Middle frontal gyrus (tissue), 1 donor: Measurements from ENCODE around the gene HPS6.
"Not testable (repeated sequence)": the region's sequence is repeated elsewhere in the genome, so short reads cannot be mapped to it uniquely, and the experiment has no call there.

Experiments
- DNase-seq: peaks from one replicate; pipeline ENCODE4 v3.0.0-alpha.2; 2015; ENCODE audit warnings: low spot score; ENCODE audit errors: extremely low spot score

Gene HPS6

DNA sequence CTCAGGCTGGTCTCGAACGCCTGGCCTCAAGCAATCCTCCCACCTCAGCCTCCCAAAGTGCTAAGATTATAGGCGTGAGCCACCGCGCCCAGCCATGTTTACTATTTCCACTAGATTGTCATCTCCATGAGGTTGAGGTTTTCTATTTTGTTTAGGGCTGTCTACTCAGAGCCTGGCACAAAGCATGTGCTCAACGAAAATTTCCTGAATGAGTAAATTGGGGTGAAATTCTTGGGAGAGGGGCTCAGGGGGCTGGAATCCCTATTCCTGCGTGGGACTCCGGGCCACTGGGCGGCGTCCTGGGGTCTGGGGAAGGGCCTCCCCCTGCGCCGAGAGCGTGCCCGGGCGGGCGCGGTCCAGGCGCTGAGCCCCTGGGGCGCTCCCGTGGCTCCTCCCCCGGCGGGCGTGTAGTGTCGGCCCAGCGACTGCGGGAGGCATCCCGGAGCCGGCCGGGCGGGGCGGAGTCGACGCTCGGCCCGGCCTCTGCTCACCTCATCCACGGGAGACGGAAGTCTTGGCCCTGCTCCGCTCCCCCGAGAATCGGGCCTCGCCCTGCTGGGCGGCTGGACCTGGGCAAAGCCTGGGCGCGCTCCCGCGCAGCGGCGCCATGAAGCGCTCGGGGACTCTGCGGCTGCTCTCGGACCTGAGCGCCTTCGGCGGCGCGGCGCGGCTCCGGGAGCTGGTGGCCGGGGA, at the start of gene HPS6:
HPS6 (plus strand) TSS at position 482 of the 693 bp plus-strand sequence; CDS start at position 608, 126 bp downstream.
- DNase-seq = peak; percentile 81

DNA sequence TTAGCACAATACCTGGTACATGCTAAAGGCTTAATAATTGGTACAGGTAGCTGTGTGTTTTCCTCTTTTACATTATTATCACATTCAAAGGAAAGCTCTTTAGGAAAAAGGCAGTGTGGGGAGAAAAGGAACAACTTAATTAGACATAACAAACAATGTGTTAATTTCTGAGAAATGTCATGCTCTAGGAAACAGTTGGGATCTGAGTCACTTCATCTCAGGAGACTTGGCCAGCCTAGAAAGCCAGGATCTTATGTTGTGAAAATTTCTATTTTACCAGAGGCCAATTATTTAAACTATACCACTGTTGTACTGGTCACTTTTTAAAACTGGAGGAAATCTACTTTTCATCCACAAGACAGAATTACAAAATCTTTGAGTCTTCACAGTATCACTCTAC, 48.7 kb upstream of the HPS6 start:
- DNase-seq = no peak

DNA sequence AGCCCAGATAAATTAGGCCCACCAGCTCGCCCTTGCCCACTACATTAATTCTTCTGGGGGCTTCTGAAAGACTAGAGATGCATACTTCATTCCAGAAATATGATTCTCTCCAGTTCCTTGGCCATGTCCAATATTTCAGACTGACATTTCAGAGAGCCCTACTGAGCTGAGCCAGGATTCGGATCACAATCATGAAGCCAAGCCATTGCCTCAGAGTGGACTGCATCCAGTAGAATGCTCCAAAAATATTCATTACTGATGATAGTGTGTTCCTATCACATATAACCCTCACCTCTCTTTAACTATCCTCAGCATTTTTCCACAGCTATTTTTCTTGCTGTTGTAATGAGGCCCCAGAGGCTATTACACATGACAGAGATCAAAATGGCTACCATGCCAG, 47.9 kb upstream of the HPS6 start:
- no peak for DNase-seq

DNA sequence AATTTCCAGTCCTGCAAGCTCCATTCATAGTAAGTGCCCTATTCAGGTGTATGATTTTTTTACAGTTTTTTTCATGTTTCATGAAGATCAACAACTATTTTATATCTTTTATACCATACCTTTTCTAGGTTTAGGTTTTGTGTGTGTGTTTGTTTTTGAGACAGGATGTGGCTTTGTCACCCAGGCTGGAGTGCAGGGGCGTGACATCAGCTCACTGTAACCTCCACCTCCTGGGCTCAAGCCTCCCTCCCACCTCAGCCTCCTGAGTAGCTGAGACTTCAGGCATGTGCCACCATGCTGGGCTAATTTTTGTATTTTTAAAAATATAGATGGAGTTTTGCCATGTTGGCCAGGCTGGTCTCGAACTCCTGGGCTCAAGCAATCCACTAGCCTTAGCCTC, 44.2 kb upstream of the HPS6 start:
- DNase-seq = no peak

DNA sequence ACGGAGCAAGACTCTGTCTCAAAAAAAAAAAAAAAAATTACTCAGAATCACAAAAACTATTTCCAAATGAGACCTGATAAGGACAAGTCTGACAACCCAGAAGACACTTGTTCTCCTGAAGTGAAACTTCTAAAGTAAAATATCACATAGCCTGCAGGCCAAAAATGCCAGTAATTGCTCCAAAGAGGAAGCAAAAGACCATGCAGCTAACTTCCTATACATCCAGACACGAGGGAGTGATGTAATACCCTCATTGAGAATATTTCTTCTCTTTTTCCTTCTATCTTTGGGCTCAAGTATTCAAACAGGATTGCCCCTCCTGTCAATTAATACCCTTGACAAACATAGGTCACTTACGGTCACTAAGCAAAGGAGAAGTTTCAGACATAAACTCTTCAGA, 40.4 kb upstream of the HPS6 start:
- no peak for DNase-seq

DNA sequence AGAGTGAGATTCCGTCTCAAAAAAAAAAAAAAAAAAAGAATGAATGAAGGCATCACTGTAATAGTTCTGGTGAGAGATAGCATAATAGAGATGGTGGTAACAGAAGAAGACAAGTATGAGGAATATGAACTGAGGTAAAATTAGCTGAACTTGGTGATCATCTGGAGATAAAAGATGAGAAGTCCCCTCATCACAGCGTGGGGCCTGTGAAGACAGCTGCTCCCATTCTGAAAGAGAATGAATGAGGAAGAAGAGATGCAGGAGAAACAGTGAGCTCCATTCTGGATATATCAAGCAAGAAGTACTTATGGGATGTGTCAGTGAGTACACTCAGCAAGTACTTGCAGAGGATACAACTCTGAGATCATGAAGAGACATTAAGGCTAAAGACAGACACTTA, 37.9 kb upstream of the HPS6 start:
- no peak for DNase-seq

DNA sequence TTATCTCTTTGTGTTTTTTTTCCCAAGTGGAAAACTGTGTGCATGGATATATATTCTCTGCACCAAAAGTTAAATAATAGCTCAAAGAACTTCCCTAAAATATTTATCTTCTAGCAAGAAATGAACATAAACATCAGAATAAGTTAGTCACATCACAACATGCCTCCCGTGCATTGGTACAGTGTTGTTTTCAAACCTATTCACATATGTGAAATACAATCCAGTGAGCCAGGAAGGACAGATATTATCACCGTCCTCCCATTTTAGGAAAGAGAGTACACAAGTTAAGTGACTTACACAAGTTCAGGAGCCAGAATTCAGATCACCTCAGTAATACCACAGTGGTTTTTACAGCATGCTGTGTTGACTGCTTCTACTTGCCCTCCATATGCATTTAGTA, 31.4 kb upstream of the HPS6 start:
- no peak for DNase-seq

DNA sequence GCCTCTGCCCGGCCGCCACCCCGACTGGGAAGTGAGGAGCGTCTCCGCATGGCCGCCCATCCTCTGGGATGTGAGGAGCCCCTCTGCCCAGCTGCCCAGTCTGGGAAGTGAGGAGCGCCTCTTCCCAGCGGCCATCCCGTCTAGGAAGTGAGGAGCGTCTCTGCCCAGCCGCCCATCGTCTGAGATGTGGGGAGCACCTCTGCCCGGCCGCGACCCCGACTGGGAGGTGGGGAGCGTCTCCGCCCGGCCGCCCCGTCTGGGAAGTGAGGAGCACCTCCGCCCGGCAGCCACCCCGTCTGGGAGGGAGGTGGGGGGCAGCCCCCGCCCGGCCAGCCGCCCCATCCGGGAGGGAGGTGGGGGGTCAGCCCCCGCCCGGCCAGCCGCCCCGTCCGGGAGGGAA, 29.3 kb upstream of the HPS6 start:
- not testable (repeated sequence) for DNase-seq

DNA sequence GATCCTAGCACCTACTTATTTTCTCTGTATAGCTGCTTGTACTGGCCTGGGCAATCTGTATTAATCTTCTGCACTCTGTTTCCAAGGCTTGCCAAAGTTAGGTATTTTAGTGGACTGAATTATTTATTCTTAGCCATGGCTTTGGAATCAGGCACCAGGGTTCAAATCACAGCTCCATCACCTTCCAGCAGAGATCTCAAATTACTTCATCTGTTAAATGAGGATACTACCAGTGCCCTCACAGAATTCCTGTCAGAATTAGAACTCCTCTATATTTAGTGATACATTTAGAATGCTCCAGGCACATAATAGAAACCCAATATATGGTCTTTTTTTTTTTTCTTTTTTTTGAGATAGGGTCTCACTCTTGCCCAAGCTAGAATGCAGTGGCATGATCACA, 26.7 kb upstream of the HPS6 start:
- DNase-seq = no peak

DNA sequence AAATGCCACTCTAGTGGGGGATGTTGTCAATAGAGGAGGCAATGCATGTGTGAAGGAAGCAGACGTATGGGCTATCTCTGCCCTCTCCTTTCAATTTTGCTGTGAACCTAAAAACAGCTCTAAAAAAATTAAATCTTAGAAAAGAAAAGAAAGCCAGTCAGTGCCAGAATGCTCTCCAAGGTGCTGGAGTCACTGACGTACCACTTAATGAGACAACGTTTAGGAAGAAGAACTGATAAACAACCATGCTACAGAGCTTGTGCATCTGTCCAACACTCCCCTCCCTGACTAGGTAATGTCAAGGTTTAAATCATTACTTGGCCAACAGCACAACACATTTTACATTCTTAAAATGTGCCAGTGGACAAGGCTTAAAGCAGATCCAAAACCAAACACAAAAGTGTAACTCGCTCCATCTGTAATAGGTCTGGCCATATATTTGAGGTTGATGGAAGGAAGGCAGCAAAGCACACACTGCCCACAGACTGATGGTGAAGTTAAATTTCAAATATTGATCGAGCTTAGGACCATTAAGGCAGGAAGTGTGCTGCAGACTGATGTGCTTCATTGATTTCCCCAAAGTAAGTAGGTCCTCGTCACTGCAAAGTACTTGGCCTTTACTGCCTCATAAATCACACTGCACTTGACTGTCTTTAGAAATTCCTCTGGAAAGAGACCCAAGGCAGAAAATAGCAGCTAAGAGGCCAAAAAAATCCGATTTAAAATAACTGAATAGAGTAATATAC, 24.7 kb upstream of the HPS6 start:
- no peak for DNase-seq

DNA sequence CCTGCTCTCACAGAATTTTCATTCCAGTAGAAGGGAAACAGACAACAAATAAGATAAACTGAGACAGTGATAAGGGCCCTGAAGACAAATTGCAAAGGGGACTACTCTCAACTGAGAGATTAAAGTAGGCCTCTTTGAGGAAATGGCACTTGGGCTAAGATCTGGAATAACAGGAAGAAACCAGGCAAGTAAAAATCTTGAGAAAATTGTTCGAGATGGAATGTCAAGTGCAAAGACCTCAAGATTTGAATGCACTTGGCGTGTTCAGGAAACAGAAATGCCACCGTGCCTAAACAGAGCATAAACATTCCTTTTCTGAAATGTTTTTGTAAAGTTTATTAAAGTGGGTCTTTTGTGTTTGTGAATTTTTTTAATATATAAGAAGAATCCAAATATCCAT, 19.9 kb upstream of the HPS6 start:
- DNase-seq = no peak

DNA sequence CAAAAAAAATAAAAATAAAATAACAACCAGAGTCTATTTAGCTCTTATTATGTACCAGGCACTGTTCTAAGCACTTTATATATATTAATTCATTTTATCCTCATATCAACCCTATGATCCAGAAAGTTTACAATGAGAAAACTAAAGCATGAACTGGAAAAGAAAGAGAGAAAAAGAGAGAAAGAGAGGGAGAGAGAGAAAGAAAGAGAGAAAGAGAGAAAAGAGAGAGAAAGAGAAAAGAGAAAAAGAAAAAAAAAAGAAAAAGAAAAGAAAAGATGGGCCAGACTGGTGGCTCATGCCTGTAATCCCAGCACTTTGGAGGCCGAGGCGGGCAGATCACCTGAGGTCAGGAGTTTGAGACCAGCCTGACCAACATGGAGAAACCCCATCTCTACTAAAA, 19.1 kb upstream of the HPS6 start:
- DNase-seq = no peak

DNA sequence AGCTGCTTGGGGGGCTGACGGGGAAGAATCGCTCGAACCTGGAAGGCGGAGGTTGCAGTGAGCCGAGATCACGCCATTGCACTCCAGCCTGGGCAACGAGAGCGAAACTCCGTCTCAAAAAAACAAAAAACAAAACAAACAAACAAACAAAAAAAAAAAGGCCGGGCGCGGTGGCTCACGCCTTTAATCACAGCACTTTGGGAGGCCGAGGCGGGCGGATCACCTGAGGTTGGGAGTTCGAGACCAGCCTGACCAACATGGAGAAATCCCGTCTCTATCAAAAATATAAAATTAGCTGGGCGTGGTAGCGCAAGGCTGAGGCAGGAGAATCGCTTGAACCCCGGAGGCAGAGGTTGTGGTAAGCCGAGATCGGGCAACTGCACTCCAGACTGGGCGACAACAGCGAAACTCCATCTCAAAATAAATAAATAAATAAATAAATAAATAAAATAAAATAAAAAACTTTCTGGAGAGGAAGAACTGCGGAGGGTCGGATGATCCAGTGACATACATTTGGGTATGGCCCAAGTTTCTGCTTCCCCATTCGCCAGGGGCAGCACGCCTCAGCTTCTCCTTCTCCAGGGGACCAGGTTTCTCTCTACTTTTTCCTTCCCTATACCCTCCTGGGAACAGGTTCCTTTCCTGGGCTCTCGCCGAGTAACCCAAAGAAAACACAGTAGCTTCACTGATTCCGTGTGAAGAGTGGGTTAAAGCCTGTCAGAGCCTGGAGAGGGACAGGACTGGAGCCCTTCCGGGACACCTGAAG, 10.1 kb upstream of the HPS6 start:
- DNase-seq = not testable (repeated sequence)

DNA sequence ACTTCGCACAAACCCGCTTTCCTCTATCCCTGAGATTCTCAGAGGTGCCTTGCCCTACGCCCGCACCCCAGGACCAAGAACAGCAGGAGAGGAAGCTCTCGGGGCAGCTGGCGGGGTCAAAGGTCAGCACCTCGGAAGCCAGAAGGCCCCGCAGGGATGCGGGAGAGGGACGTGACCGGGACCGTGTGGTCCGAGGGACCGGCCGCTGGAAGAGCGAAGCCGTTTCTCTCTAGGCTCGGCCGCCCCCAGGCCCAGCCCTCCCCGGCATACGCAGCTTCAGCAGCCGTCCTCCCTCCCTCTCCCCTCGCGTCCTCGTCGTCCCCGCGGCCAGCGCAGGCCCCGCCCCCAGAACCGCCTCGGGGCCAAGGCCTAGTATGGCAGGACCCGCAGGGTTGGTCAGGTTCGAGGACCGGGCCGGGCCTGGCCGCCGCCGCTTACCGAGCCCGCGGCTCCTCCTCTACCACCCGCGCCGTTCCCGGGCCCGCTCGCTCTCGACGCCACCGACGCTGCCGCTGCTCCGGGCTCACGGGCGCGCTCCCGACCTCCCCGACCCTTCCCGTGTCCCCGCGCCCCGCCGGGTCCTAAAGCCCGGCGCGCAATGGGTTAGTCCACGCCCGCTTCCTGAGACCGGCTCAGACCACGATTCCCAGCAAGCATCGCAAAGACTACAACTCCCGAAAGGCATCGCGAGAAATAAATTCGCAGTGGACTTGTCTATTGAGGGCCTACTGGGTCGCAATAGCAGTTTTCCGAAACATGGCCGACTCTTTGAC, 9.3 kb upstream of the HPS6 start, which contains the start of gene ARMH3:
ARMH3 (minus strand) TSS at position 527 of the 773 bp plus-strand sequence. CDS start 16,059 bp downstream, outside the sequence.
- DNase-seq = peak; percentile 94

DNA sequence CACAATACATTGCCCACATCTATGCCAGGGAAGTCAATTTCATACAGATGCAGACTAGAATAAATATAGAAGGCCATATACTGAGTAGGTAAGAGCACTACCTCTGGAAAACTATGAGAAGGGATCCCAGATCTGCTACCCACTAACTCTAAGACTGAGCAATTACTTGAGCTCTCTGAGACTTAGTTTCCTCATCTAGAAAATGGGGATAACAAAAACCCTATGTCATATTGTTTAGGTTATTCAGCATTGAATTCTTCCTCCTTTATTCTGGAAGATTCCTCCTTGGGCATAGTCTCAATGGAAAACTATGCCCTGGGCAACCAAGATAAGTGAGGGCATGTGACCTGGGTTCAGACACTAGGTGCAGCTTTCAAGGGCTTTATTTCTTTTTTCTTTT, 5.2 kb upstream of the HPS6 start:
- no peak for DNase-seq

DNA sequence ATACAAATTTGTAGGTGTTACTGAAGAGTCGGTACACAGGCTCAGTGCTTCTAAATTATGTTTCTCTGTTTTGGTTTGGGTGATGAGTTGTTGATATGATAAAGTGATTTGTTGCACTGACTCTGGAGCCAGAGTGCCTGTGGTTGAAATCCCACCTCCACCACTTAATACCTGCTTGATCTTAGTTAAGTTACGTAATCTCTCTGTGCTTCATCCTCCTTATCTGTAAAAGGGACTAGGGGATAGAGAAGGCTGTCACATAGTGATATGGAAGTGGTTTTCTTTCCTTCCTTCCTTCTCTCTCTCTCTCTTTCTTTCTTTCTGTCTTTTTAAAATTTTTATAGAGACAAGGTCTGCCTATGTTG, 664 bp upstream of the HPS6 start:
- no peak for DNase-seq

DNA sequence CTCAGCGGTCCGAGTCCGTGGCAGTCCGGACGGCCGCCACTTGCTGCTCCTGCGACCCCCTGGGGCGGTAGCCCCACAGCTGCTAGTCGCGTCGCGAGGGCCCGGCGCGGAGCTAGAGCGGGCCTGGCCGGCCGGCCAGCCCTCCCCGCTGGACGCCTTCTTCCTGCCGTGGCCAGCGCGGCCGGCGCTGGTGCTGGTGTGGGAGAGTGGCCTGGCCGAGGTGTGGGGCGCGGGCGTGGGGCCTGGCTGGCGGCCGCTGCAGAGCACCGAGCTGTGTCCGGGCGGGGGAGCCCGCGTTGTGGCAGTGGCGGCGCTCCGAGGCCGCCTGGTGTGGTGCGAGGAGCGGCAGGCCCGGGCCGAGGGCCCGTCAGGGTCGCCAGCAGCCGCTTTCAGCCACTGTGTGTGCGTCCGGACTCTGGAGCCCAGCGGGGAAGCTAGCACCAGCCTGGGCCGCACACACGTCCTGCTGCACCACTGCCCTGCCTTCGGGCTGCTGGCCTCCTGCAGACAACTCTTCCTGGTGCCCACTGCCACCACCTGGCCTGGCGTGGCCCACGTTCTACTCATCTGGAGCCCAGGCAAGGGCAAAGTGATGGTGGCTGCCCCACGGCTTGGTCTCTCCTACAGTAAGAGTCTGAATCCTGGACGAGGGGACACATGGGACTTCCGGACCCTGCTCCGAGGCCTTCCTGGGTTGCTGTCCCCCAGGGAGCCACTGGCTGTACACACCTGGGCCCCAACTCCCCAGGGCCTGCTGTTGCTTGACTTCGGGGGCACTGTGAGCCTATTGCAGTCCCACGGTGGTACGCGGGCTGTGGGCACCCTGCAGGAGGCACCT, 631 bp downstream of the HPS6 start:
- DNase-seq = no peak

DNA sequence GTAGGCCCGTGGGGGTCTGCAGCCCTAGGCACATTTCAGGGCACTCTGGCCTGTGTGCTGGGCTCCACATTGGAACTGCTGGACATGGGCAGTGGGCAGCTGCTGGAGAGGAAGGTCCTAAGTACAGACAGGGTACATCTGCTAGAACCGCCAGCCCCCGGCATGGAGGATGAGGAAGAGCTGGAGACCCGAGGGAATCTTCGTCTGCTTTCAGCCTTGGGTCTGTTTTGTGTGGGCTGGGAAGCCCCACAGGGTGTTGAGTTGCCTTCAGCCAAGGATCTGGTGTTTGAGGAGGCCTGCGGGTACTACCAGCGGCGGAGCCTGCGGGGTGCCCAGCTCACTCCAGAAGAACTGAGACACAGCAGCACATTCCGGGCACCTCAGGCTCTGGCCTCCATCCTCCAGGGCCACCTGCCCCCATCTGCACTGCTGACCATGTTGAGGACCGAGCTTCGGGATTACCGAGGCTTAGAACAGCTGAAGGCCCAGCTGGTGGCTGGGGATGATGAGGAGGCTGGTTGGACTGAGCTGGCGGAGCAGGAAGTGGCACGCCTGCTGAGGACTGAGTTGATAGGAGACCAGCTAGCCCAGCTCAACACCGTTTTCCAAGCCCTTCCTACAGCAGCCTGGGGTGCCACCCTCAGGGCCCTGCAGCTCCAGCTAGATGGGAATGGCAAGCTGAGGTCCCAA, 1.4 kb downstream of the HPS6 start:
- DNase-seq = no peak

DNA sequence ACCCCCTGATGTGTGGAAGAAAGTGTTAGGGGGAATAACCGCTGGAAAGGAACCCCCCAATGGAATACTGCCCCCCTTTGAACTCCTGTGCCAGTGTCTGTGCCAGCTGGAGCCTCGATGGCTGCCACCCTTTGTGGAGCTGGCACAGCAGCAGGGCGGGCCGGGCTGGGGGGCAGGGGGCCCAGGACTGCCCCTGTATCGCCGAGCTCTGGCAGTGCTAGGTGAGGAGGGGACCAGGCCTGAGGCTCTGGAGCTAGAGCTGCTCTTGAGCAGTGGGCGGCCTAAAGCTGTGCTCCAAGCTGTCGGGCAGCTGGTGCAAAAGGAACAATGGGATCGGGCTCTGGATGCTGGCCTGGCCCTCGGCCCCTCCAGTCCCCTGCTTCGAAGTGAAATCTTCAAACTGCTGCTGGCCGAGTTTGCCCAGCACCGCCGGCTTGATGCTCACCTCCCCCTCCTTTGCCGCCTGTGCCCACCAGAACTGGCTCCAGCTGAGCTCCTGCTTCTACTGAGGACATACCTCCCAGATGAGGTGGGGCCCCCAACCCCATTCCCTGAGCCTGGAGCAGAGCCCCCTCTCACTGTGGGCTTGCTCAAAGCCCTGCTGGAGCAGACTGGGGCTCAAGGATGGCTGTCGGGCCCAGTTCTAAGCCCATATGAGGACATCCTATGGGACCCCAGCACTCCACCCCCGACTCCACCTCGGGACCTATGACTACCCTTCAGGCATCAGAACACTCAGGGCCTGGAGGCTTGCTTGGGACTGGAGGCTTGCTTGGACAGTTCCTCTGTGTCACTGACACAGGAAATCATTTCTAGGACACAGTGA, 2.2 kb downstream of the HPS6 start:
- DNase-seq = no peak
